Posterior cingulate gyrus (tissue), 11 donors: ENCODE measurements around the gene DHPS.
"Not testable (repeated sequence)": the region's sequence is repeated elsewhere in the genome, so short reads cannot be mapped to it uniquely, and the experiment has no call there.

Experiments
- DNase-seq, 10 donors: peaks; one replicate each; pipeline versions ENCODE4 v3.0.0 to v3.0.0-alpha.2; 2020 to 2021; ENCODE audit warnings: mixed read lengths in 3 of 10
- intact Hi-C: fragments of 100-400 bp; cut with DNase I; formaldehyde crosslinking; loops from one replicate; pipeline ENCODE4 v1.15.1; 2023

Gene DHPS

GRCh38 chr19:12649941-12650340, 31.7 kb downstream of the DHPS start:
- DNase-seq: peak in 1 of 10 donors; percentile 52
- intact Hi-C loops: no loop called here

GRCh38 chr19:12648088-12648487, 33.6 kb downstream of the DHPS start:
- intact Hi-C loops: no loop called here
- DNase-seq: peak in 2 of 10 donors; percentile 56 to 84

DNA sequence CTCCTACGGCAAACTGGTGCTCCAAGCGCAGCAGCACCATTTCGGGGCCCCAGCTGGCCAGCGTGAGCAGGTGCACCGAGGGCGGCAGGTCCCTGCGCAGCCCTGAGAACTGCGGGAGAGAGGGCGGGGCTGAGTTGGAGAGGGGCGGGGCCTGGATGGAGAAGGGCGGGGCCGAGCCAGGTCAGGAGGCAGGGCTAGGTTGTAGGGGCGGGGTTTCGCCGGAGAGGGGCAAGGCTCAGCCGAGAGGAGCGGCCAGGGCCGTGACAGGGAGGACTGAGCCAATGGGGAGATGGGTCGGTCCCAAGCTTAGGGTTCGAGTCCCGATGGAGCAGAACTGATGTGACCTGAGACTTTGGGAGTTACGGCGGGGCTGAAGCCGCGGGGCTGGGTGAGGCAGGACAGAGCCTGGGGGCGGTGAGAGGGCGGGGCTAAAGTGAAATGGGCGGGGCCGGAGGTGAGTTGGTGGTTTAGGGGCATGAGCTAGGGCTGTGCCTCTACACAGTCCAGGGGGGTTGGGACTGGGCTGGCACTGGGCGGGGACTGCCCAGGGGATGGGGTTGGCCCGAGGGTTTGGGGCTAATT, 34.1 kb downstream of the DHPS start:
- intact Hi-C loops: no loop called here
- DNase-seq: peak in 5 of 10 donors; percentile 20 to 91 (median 52)

DNA sequence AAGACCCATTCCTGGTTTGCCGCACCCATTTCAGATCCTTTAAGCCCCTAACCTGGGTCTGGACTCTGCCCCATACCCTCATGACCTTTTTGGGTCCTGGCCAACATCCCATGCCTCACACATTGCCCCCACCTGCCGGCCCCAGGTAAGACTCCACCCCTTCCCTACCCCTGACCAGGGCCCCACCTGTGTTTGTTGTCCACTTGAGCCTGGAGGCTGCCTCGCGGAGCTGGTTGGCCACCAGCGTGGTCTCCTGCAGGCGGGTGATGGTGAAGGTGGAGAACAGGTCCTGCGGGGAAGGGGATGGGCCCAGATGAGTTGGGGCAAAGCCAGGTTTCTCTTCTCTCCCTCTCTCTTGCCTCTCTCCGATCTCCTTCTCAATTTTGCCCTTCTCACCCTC, 34.6 kb downstream of the DHPS start:
- peak in 2 of 10 donors; percentile 47 to 65 for DNase-seq
- intact Hi-C loops: no loop called here

GRCh38 chr19:12646551-12646950, 35.1 kb downstream of the DHPS start:
- peak in 2 of 10 donors; percentile 7 to 62 for DNase-seq
- intact Hi-C loops: no loop called here

DNA sequence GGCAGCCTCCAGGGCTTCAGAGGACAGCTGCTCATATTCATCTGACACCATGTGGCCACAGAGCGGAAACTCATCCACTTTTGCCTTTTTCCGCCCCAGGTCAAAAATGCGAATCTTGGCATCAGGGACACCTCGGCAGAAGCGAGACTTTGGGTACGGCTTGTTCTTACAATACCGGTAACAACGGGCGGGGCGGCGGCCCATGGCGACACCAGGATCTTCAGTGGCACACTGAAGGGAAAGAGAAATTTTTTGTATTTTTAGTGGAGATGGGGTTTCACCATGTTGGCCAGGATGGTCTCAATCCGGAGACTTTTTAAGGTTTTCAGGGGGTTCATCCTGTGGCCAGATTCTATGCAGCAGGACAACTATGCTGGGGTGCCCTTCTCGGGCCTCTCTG, 38.0 kb downstream of the DHPS start:
- DNase-seq: peak in 2 of 10 donors; percentile 29 to 56
- intact Hi-C loops: not testable (repeated sequence)

DNA sequence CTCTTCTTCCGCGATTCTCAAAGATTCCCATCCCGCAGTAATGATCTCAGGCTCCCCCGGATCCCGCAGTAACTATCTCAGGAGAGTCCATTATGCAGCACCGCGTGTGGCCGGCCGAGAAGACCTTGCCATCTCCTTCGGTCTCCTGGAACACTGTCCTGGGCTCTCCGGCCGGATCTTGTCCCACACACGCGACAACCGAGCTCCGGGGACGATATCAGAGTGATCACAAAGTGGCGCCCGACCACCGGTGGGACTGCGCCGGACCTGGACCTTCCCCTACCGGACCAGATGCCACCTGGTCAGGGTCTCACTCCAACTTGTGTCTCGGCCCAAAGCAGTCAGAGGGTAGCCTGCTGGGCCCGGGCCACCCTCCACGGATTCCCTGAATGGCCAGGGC, 39.2 kb downstream of the DHPS start:
- peak in 2 of 10 donors; percentile 64 to 68 for DNase-seq
- intact Hi-C loops: no loop called here

- intact Hi-C loops: no loop called here
- DNase-seq: peak in 2 of 10 donors; percentile 42 to 57
Observed at GRCh38 chr19:12641456-12641855, 40.2 kb downstream of the DHPS start.

DNA sequence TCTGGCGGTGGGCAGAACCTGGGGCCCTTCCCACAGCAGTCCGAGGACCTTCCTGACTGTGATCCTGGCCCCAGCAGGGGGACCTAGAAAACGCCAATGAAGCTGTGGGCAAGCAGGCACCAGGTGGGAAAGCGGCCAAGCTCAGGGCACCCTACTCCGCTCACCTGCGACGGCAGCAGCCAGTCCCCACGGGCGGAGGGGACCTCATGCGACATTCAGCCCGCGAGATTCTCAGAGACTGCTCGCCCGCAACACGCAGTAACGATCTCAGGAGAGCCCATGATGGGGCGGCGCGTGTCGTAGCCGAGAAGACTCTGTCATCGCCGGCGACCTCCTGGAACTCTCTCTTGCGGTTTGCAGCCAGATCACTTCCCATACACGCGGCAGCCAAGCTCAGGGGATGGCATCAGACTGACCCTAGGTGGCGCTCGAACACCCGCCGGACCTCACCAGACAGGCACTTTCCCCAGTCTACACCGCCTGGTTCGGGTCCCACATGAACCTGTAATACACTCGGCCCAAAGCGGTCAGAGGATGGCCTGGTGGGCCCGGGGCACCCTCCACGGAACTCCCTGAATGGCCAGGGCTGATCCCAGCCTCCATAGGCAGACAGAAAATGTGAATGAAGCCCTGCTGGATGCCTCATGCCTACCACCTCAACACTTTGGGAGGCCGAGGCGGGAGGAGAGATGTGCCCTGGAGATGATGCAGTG, 41.6 kb downstream of the DHPS start:
- DNase-seq: peak; percentile 55 to 96 (median 77)
- intact Hi-C loops: no loop called here

DNA sequence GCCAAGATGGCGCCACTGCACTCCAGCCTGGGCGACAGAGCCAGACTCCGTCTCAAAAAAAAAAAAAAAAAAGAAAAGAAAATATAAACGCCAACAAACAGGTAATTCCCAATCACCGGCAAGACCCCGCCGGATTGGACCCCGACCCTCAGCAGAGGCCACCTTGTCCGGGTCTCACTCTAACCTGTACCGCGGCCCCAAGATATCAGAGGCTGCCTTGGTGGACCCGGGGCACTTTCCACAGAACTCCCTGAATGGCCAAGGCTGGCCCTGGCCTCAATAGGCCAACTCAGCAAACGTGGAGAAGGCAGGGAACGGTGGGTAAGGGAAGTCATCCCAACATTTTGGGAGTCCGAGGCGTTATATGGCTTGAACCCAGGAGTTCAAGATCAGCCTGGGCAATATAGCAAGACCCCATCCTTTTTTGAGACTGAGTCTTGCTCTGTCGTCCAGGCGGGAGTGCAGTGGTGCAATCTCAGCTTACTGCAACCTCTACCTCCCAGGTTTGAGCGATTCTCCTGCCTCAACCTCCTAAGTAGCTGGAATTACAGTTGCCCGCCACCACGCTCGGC, 43.0 kb downstream of the DHPS start:
- intact Hi-C loops: no loop called here
- DNase-seq: peak in 2 of 10 donors; percentile 59 to 74

GRCh38 chr19:12636631-12637030, 45.0 kb downstream of the DHPS start:
- intact Hi-C loops: no loop called here
- peak in 2 of 10 donors; percentile 49 to 52 for DNase-seq

GRCh38 chr19:12629215-12629614, 52.5 kb downstream of the DHPS start:
- intact Hi-C loops: no loop called here
- no peak for DNase-seq

- intact Hi-C loops: no loop called here
Observed at GRCh38 chr19:12628040-12629022, 53.3 kb downstream of the DHPS start.

DNA sequence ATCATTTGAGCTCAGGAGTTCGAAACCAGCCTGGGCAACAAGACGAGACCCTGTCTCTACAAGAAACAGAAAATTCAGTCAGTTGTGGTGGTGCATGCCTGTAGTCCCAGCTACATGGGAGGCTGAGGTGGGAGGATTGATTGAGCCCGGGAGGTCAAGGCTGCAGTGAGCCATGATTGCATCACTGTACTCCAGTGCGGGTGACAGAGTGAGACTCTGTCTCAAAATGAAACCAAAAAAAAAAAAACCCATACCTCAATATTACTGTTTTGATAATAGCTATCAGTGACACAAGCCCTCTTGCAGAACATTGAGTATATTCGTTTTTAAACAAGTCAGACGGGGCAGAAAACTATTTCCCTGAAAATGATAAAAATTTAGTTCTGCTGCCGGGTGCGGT, 54.7 kb downstream of the DHPS start:
- DNase-seq: no peak
- intact Hi-C loops: no loop called here

More at GRCh38 chr19:12628040-12629022, 53.3 kb downstream of the DHPS start:
- no peak for DNase-seq
